Measurements from ENCODE around the gene OR2Z1. TPM values are rescaled to one million over a fixed set of nuclear protein-coding genes. Genes with fewer than 3 reads are reported as not detected.
A peak's percentile ranks its signal among the peaks of the same experiment; 100 is the strongest.

OR2Z1 gene
- polyA plus RNA-seq, 1 of the 3 experiments (the other 2 are of a cell fraction): not detected

DNA sequence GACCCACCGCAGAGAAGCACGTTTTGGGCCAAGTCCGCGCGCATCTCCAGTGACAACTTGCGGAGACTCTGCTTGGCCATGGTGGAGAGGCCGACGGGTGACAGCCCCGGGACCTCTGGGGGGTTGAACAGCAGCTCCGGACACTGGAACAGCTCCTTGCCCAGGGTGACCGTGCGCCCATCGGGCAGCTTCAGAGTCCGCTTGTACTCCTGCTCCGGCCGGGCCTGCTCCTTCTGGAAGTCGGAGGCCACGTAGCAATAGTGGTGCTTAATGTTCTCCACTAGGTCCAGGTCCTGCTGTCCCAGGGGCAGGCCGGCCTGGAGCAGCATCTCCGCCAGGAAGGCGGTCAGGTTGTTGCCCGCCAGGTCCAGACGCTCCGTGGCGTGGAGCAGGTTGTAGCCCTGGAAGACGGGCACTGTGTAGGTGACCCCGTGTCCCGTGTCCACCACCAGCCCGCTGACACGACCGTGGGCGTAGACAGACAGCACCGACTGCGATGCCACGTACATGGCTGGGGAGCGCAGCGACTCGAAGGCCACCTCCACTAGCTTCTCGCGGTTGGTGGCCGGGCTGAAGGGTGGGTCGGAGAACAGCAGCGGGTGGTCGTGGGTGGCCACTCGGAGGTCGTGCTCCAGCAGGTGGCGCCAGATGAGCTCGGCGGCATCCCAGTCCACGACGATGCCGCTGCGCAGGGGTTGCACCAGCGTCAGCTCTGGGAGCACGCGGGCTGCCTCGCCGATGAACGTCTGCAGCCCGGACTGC, 23.6 kb upstream of the OR2Z1 start:
- CTCF ChIA-PET: interaction anchor here (0.8 to 1.1 kb wide), 4 partner anchors 27 to 379 kb away, joined by 3 to 4 read pairs (median 3); no protein-coding TSS in a partner anchor
- WGBS (ENCODE audit: low lambda C conversion rate): 43% methylated on average over 16 of the region's 60 CpGs
- peak; percentile 61 for DNase-seq

More for the DNA sequence above, 23.6 kb upstream of the OR2Z1 start:
- H3K9me3 ChIP-seq: no peaks in the 10 kb centered on the region
- H3K4me3 ChIP-seq (ENCODE audit: low read depth in 2 of 2, low read length in 1 of 2): no peak overlapping the region
- H3K27me3 ChIP-seq (ENCODE audit: insufficient read depth): peaks cover 24% of the 10 kb centered on the region; the same call in 1 of the 2 replicates
- H3K36me3 ChIP-seq (replicated peaks in 1 of 2; ENCODE audit: control insufficient read depth in 1 of 2, insufficient read depth in 2 of 2, low read length in 1 of 2): no peaks in the 10 kb centered on the region
- H4K20me1 ChIP-seq (ENCODE audit: insufficient read depth): no peaks in the 10 kb centered on the region
- H3K9me2 ChIP-seq: no peaks in the 10 kb centered on the region
- H3K9ac ChIP-seq: no peak overlapping the region
- no peak overlapping the region for H2AFZ ChIP-seq (ENCODE audit: low read depth)
- TF ChIP-seq FOXJ3 (CRISPR knock-in tag; IDR thresholded peaks at IDR 0.05) (no peak), MEF2A (IDR thresholded peaks at IDR 0.05; ENCODE audit: borderline replicate concordance, low read depth) (no peak), RAD21 (IDR thresholded peaks at IDR 0.05; ENCODE audit: low read length) (no peak), FOXM1 (IDR thresholded peaks at IDR 0.05; ENCODE audit: low read depth) (no peak), NRF1 (IDR thresholded peaks at IDR 0.05; ENCODE audit: low read depth, low read length) (no peak), GABPA (IDR thresholded peaks at IDR 0.05; ENCODE audit: low read depth) (no peak), RXRA (IDR thresholded peaks at IDR 0.05; ENCODE audit: borderline replicate concordance, low read depth) (no peak), MXI1 (IDR thresholded peaks at IDR 0.05; ENCODE audit: low read depth, low read length) (no peak), TAF1 (IDR thresholded peaks at IDR 0.05; ENCODE audit: borderline replicate concordance, low read depth, low read length) (no peak), RFX5 (IDR thresholded peaks at IDR 0.05; ENCODE audit: low read length) (no peak), POLR2AphosphoS5 (IDR thresholded peaks at IDR 0.05; ENCODE audit: low read depth, low read length) (no peak), FOSL2 (IDR thresholded peaks at IDR 0.05; ENCODE audit: borderline replicate concordance, low read depth) (no peak), SMC3 (IDR thresholded peaks at IDR 0.05; ENCODE audit: low read depth, low read length) (0 out of 2 replicates have a peak, but pooled peaks have one; percentile 12), RCOR1 (IDR thresholded peaks at IDR 0.05; ENCODE audit: low read length) (no peak)
- TF ChIP-seq, protein P1, sequence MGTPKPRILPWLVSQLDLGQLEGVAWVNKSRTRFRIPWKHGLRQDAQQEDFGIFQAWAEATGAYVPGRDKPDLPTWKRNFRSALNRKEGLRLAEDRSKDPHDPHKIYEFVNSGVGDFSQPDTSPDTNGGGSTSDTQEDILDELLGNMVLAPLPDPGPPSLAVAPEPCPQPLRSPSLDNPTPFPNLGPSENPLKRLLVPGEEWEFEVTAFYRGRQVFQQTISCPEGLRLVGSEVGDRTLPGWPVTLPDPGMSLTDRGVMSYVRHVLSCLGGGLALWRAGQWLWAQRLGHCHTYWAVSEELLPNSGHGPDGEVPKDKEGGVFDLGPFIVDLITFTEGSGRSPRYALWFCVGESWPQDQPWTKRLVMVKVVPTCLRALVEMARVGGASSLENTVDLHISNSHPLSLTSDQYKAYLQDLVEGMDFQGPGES (IDR thresholded peaks at IDR 0.05; ENCODE audit: low read depth, low read length): no peak
- TF ChIP-seq, protein P2, sequence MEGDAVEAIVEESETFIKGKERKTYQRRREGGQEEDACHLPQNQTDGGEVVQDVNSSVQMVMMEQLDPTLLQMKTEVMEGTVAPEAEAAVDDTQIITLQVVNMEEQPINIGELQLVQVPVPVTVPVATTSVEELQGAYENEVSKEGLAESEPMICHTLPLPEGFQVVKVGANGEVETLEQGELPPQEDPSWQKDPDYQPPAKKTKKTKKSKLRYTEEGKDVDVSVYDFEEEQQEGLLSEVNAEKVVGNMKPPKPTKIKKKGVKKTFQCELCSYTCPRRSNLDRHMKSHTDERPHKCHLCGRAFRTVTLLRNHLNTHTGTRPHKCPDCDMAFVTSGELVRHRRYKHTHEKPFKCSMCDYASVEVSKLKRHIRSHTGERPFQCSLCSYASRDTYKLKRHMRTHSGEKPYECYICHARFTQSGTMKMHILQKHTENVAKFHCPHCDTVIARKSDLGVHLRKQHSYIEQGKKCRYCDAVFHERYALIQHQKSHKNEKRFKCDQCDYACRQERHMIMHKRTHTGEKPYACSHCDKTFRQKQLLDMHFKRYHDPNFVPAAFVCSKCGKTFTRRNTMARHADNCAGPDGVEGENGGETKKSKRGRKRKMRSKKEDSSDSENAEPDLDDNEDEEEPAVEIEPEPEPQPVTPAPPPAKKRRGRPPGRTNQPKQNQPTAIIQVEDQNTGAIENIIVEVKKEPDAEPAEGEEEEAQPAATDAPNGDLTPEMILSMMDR (IDR thresholded peaks at IDR 0.05): peak; percentile 33
- TF ChIP-seq, protein P3, sequence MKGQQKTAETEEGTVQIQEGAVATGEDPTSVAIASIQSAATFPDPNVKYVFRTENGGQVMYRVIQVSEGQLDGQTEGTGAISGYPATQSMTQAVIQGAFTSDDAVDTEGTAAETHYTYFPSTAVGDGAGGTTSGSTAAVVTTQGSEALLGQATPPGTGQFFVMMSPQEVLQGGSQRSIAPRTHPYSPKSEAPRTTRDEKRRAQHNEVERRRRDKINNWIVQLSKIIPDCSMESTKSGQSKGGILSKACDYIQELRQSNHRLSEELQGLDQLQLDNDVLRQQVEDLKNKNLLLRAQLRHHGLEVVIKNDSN (IDR thresholded peaks at IDR 0.05; ENCODE audit: borderline replicate concordance, low read depth): no peak
- H3K79me2 ChIP-seq (ENCODE audit: insufficient read depth): no peaks in the 10 kb centered on the region
- no peak overlapping the region for H3K4me2 ChIP-seq
- no peak overlapping the region for H3K27ac ChIP-seq (ENCODE audit: low read depth in 2 of 2, low read length in 1 of 2)
- no peaks in the 10 kb centered on the region for H3K4me1 ChIP-seq (ENCODE audit: control insufficient read depth in 1 of 2, insufficient read depth in 2 of 2, low read depth in 1 of 2, low read length in 1 of 2)
- POLR2A ChIA-PET: no interaction called here
- H3F3A ChIP-seq (replicated peaks; ENCODE audit: insufficient read depth): no peaks in the 10 kb centered on the region

Data from SK-N-SH (cell line).